Astrocyte of the cerebellum (primary cell): Measurements from ENCODE around the gene CCR6.

Source experiments
- DNase-seq: peaks from one replicate; pipeline ENCODE4 v3.0.0-alpha.2; 2011; ENCODE audit warnings: low read depth
- H3K4me3 ChIP-seq: 2 replicates; pipeline ENCODE4 v1.5.1; 2011; ENCODE audit warnings: mild to moderate bottlenecking, low read depth, low read length, moderate library complexity
- CTCF ChIP-seq: IDR thresholded peaks from 2 replicates; pipeline ENCODE4 v1.5.1; 2012; ENCODE audit warnings: low read length, low read depth, moderate library complexity, mild to moderate bottlenecking; ENCODE audit errors: missing control alignments
- in situ Hi-C: cut with HindIII; loops from 2 replicates; pipeline ENCODE4 v1.10.0; 2017; ENCODE audit warnings: low sequenced_read_pairs

Gene CCR6

DNA sequence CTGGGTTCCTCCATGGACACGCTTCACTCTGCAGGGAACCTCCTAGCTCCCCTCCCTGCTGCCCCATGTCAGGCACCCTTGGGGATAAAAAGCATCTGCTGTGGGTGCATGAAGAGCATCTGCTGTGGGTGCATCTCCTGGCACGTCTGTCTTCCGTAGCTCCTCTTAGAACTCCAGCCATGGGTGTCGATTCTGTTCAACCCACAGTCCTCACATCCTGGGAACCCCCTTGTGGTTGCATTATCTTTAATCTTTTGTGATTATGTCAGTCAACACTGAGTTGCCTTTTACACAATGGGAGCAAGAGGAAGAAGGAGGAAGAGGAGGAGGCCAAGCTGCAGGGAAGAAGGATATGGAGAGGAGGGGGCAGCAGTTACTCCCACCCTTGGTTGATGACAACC is 24.1 kb upstream of the CCR6 start:
- H3K4me3 ChIP-seq: no peak overlapping the region
- no peak for DNase-seq
- in situ Hi-C loops: no loop called here
- TF ChIP-seq CTCF: no peak

DNA sequence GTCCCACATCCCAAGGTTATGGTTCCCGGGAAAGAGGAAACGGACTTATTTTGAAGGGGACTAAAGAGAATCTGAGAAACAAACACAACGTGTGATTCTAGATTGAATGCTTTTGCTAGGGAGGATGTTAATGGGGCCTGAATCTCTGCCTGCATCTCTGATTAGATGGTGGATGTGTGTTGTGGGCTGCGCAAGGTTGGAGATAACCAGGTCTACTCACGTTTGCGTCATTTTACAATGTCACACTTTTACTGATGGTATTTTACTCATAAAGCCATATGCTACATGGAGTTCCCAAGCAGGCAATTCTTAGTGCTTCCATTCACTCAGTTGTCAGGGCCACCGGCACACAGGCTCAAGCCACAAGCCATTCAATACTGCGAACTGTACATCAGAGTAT is 23.2 kb upstream of the CCR6 start:
- H3K4me3 ChIP-seq: no peak overlapping the region
- in situ Hi-C loops: no loop called here
- DNase-seq: no peak
- TF ChIP-seq CTCF: no peak

- TF ChIP-seq CTCF: no peak
- in situ Hi-C loops: no loop called here
These were observed 22.6 kb upstream of the CCR6 start for GRCh38 chr6:167100241-167100674.

GRCh38 chr6:167102318-167102717 is 20.6 kb upstream of the CCR6 start:
- no peak for TF ChIP-seq CTCF
- DNase-seq: no peak
- in situ Hi-C loops: no loop called here
- H3K4me3 ChIP-seq: no peak overlapping the region

More at GRCh38 chr6:167100241-167100674, 22.6 kb upstream of the CCR6 start:
- DNase-seq: no peak
- H3K4me3 ChIP-seq: no peak overlapping the region

DNA sequence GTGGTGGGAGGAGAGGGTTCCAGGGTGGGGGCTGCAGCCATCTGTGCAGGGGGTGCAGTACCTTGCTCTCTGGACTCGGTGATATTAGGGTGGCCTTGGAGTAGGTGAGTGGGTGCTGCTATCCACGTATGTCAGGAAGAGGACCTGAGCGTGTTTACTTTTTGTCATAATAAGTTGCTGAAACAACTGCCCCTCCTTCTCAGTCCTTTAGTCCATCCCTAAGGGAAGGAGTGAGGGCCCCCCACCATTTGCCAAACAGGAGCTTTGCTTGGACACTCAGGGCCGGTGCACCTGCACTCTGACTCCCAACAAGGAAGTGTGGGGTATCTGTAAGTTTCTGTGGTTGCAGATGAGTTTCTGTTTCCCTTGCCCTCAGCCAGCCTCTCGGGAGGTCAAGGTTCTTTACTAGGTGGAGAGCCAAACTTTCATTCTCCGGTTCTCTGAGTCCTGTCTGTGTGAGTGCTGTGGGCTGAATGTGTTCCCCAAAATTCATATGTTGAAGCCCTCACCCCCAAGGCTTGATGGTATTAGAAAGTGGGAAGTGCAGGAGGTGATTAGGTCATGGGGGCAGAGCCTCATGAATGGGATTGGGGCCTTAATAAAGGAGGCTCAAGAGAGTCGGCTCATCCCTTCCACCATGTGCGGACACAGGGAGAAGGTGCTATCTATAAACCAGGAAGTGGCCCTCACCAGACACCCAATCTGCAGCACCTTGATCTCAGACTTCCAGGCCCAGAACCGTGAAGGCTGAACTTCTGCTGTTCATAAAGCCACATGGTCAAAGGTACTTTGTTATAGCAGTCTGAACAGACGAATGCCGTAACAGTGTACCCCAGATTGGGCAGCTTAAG is 19.6 kb upstream of the CCR6 start:
- in situ Hi-C loops: no loop called here
- TF ChIP-seq CTCF: no peak
- H3K4me3 ChIP-seq: no peak overlapping the region
- no peak for DNase-seq

- H3K4me3 ChIP-seq: no peak overlapping the region
- no peak for TF ChIP-seq CTCF
- in situ Hi-C loops: no loop called here
- no peak for DNase-seq
These were observed 18.5 kb upstream of the CCR6 start for GRCh38 chr6:167104388-167104787.
